Endothelial cell of umbilical vein (primary cell): Measurements from ENCODE around the gene TFB2M. TPM values are rescaled to one million over a fixed set of nuclear protein-coding genes. Genes with fewer than 3 reads are reported as not detected.

ENCODE experiments used
- BruUV-seq: library from RNA; stranded (reverse); fragments of 400-500 nt; replicated peaks from 2 replicates; lab custom pipeline; 2021; lab: Mats Ljungman, UMichigan
- CTCF ChIA-PET: fragments of 300-600, 350-600 bp; sonication (Branson Sonifier 250); formaldehyde crosslinking; loops from one replicate; lab custom pipeline; 2021; ENCODE audit warnings: antibody characterized with exemption, inconsistent platforms; lab: Charles Lee
- POLR2A ChIA-PET: fragments of 300-600, 350-600 bp; sonication (Branson Sonifier 250); formaldehyde crosslinking; loops from one replicate; lab custom pipeline; 2021; ENCODE audit warnings: antibody characterized with exemption, inconsistent platforms; lab: Charles Lee
- DNase-seq: peaks from one replicate; pipeline ENCODE4 v3.0.0-alpha.2; 2011; ENCODE audit warnings: low read depth, low spot score
- FAIRE-seq: peaks from 2 replicates; lab custom pipeline; 2011; peaks lifted over from hg19 to GRCh38; lab: Jason Lieb, UNC
- H2AFZ ChIP-seq: 2 replicates; pipeline ENCODE4 v1.6.0; 2012; ENCODE audit warnings: low read depth, low read length, control low read depth, inconsistent platforms
- H3K27ac ChIP-seq: 2 replicates; pipeline ENCODE4 v1.5.1; 2011; ENCODE audit warnings: low read depth, mild to moderate bottlenecking, control low read depth, low read length, moderate library complexity; ENCODE audit not compliant: insufficient read depth
- H3K27me3 ChIP-seq, 2 experiments: 2 replicates each; pipeline versions ENCODE4 v1.6.0 to v1.6.1; 2011; ENCODE audit warnings: low read length in 2 of 2, mixed read lengths in 1 of 2; ENCODE audit not compliant: control insufficient read depth in 2 of 2, insufficient read depth in 2 of 2
- H3K36me3 ChIP-seq, 2 experiments: 2 replicates in 1 of 2; 3 replicates in 1 of 2; pipeline ENCODE4 v1.5.1; 2011; ENCODE audit warnings: low read length in 2 of 2, mild to moderate bottlenecking in 1 of 2, moderate library complexity in 1 of 2; ENCODE audit not compliant: control insufficient read depth in 2 of 2, insufficient read depth in 2 of 2; ENCODE audit errors: extremely low read depth in 1 of 2
- H3K4me1 ChIP-seq: 3 replicates; pipeline ENCODE4 v1.5.1; 2011; ENCODE audit warnings: mild to moderate bottlenecking, low read length; ENCODE audit not compliant: control insufficient read depth, insufficient read depth; ENCODE audit errors: extremely low read depth
- H3K4me2 ChIP-seq: 2 replicates; pipeline ENCODE4 v1.6.1; 2011; ENCODE audit warnings: low read length, control low read depth, mixed read lengths; ENCODE audit not compliant: insufficient read depth
- H3K4me3 ChIP-seq, 3 experiments: fragments of 200-600 bp in 1 of 3; sonication (generic), shearing (Covaris generic) in 1 of 3; replicated peaks in 1 of 3; 2 replicates each; pipeline ENCODE4 v1.5.1; 2011 to 2016; ENCODE audit warnings: control low read depth in 3 of 3, low read length in 3 of 3, mild to moderate bottlenecking in 2 of 3, inconsistent platforms in 1 of 3, low read depth in 1 of 3, moderate library complexity in 1 of 3; ENCODE audit not compliant: insufficient read depth in 1 of 3
- H3K79me2 ChIP-seq: 2 replicates; pipeline ENCODE4 v1.6.0; 2012; ENCODE audit warnings: low read length, inconsistent platforms; ENCODE audit not compliant: control insufficient read depth, insufficient read depth
- H3K9ac ChIP-seq: replicated peaks from 2 replicates; pipeline ENCODE3; 2011; ENCODE audit warnings: low read length, control low read depth; ENCODE audit not compliant: insufficient read depth; ENCODE audit errors: extremely low read depth
- H3K9me1 ChIP-seq: replicated peaks from 3 replicates; pipeline ENCODE4 v1.6.0; 2011; ENCODE audit warnings: mild to moderate bottlenecking, low read length; ENCODE audit not compliant: control insufficient read depth, insufficient read depth; ENCODE audit errors: extremely low read depth
- H3K9me3 ChIP-seq: replicated peaks from 2 replicates; pipeline ENCODE4 v1.5.1; 2012; ENCODE audit warnings: low read length, inconsistent platforms; ENCODE audit not compliant: control insufficient read depth, insufficient read depth
- H4K20me1 ChIP-seq: replicated peaks from 2 replicates; pipeline ENCODE3; 2011; ENCODE audit warnings: mild to moderate bottlenecking, low read length; ENCODE audit not compliant: control insufficient read depth, insufficient read depth; ENCODE audit errors: extremely low read depth
- CTCF ChIP-seq, 2 donors: IDR thresholded peaks; 1 replicate in 1 of 2; 2 replicates in 1 of 2; pipeline ENCODE4 v1.5.1; 2011; ENCODE audit warnings: low read length in 2 of 2, mild to moderate bottlenecking in 2 of 2, moderate library complexity in 2 of 2, control low read depth in 1 of 2, inconsistent platforms in 1 of 2, low read depth in 1 of 2; ENCODE audit not compliant: insufficient read depth in 1 of 2; ENCODE audit errors: extremely low read depth in 1 of 2
- EZH2 ChIP-seq: IDR thresholded peaks from 2 replicates; pipeline ENCODE4 v1.6.1; 2012; ENCODE audit warnings: borderline replicate concordance, low read depth, mild to moderate bottlenecking, moderate library complexity, low read length, inconsistent platforms; ENCODE audit not compliant: severe bottlenecking
- JUN ChIP-seq: IDR thresholded peaks from 2 replicates; pipeline ENCODE4 v1.6.1; 2011; ENCODE audit warnings: borderline replicate concordance, low read depth; ENCODE audit not compliant: insufficient read length, insufficient read depth
- POLR2A ChIP-seq: IDR thresholded peaks from 2 replicates; pipeline ENCODE4 v1.6.1; 2012; ENCODE audit warnings: low read depth, mild to moderate bottlenecking, control low read depth, low read length
- POLR2AphosphoS5 ChIP-seq: IDR thresholded peaks from 2 replicates; pipeline ENCODE4 v1.6.1; 2012; ENCODE audit warnings: low read depth, mild to moderate bottlenecking, control low read depth, low read length, moderate library complexity; ENCODE audit not compliant: insufficient read depth
- dilution Hi-C: fragments of 300-500 bp; cut with MboI; formaldehyde crosslinking; loops from one replicate; pipeline ENCODE4 v1.15.0; 2019; ENCODE audit warnings: low sequenced_read_pairs; ENCODE audit not compliant: extremely low pct_ligation_motif_present
- intact Hi-C: fragments of 100-400 bp; cut with micrococcal nuclease; formaldehyde crosslinking; loops from one replicate; pipeline ENCODE4 v1.10.0; 2022
- polyA plus RNA-seq, 4 experiments: library from polyadenylated mRNA; depleted of rRNA in 3 of 4; stranded (reverse) in 3 of 4; unstranded in 1 of 4; fragments of >200 nt; gene quantifications; 2 replicates each; pipeline versions ENCODE4 v1.2.1 to v1.2.3, GENCODE V29; 2011 to 2012; ENCODE audit warnings: missing spikeins in 1 of 4
- total RNA-seq: library from RNA; stranded (reverse); gene quantifications from 2 replicates; pipeline ENCODE4 v1.2.3, GENCODE V29; 2021
- TF ChIP-seq, protein P1 (sequence below): IDR thresholded peaks from 2 replicates; pipeline ENCODE4 v1.6.1; 2011; ENCODE audit not compliant: insufficient read depth, insufficient read length

The TFB2M gene
- total and polyA plus RNA-seq, 2 donors (not counting 3 experiments of a cell fraction or from before 2014, with no cell fraction given), result 8.4 to 14.8 TPM

DNA sequence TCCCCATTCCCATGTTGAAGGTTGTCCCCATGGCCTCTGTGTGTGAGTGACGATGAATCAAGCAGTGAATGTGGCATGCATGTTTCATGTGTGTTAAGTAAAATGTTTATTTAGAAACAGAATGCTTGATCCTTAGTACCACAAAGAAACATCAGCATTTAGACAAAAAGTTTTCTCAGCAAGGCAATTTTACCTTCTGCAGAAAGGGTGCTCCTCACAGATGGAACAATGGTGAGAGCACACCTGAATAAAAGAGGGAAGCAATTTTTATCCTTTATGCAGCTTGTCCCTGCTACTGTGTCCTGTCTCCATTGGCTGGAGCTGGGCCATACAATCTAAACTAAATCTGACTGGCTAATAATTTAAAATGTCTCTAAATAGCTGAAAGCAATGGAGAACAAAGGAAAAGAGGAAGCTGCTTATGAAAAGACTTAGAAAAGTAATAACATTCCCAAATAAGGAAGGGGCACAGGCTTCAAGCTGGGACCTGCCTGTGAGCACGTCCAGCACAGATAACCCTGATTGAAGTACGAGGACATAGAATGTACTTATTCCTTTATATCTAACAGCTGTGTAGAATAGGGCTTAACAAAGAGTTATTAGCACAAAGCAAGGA is 50.6 kb downstream of the TFB2M start:
- intact Hi-C loops, result no loop called here
- FAIRE-seq, result no peak

More for the DNA sequence above, 50.6 kb downstream of the TFB2M start:
- Histone ChIP-seq H4K20me1 (no peaks in the 10 kb centered on the region), H2AFZ (no peak overlapping the region), H3K4me3 (no peak overlapping the region), H3K27me3 (no peaks in the 10 kb centered on the region), H3K4me1 (no peaks in the 10 kb centered on the region), H3K79me2 (no peaks in the 10 kb centered on the region), H3K27ac (no peak overlapping the region), H3K9ac (no peak overlapping the region), H3K9me3 (peaks cover 4% of the 10 kb centered on the region), H3K9me1 (no peaks in the 10 kb centered on the region), H3K36me3 (no peaks in the 10 kb centered on the region), H3K4me2 (no peak overlapping the region)
- ChIA-PET CTCF (interaction anchor here (1.3 kb wide), 1 partner anchor 9 kb away, joined by 3 read pairs; no protein-coding TSS in a partner anchor), POLR2A (no interaction called here)
- no TSS peak for BruUV-seq
- dilution Hi-C loops, result no loop called here
- TF ChIP-seq, protein P1, sequence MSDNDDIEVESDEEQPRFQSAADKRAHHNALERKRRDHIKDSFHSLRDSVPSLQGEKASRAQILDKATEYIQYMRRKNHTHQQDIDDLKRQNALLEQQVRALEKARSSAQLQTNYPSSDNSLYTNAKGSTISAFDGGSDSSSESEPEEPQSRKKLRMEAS, result no peak
- no peak for TF ChIP-seq POLR2A
- no peak for TF ChIP-seq EZH2
- TF ChIP-seq CTCF (IDR thresholded peaks at IDR 0.05; ENCODE audit: extremely low read depth in 1 of 2, insufficient read depth in 1 of 2, low read depth in 1 of 2, low read length in 2 of 2), result no peak
- TF ChIP-seq POLR2AphosphoS5, result no peak
- TF ChIP-seq JUN, result no peak
- no peak for DNase-seq
